GM12878 (cell line): ENCODE results near the gene PARP8. TPM values are rescaled to one million over a fixed set of nuclear protein-coding genes. Genes with fewer than 3 reads are reported as not detected.
"Not testable (repeated sequence)": the region's sequence is repeated elsewhere in the genome, so short reads cannot be mapped to it uniquely, and the experiment has no call there.

Source experiments
- ATAC-seq: fragments of 200-7000 bp; cut with Tn5 transposase; 3 replicates; pipeline ENCODE4 v1.9.1; 2020; ENCODE audit warnings: mild to moderate bottlenecking, moderate library complexity
- BruUV-seq: library from RNA; stranded (reverse); fragments of 400-500 nt; replicated peaks from 2 replicates; lab custom pipeline; 2021; lab: Mats Ljungman, UMichigan
- CTCF ChIA-PET: fragments of 300-600 bp; sonication (Branson Sonifier 250); formaldehyde crosslinking; extraction: SDS; loops from one replicate; lab custom pipeline; 2021; ENCODE audit warnings: inconsistent platforms; lab: Yijun Ruan, JAX
- POLR2A ChIA-PET: fragments of 350-600 bp; formaldehyde crosslinking; extraction: SDS; loops from one replicate; lab custom pipeline; 2021; ENCODE audit warnings: inconsistent platforms; lab: Charles Lee
- RAD21 ChIA-PET: fragments of 300-600 bp; sonication (Branson Sonifier 250); formaldehyde crosslinking; loops from one replicate; lab custom pipeline; 2023; ENCODE audit warnings: antibody characterized with exemption; ENCODE audit not compliant: unreplicated experiment; lab: Charles Lee
- SMC1A ChIA-PET: fragments of 300-600 bp; sonication (Branson Sonifier 250); formaldehyde crosslinking; loops from one replicate; lab custom pipeline; 2023; ENCODE audit not compliant: unreplicated experiment, uncharacterized antibody; lab: Charles Lee
- DNase-seq: peaks from one replicate; pipeline ENCODE4 v3.0.0-alpha.2; 2011; ENCODE audit warnings: low read depth, low spot score
- FAIRE-seq: peaks from 3 replicates; lab custom pipeline; 2011; peaks lifted over from hg19 to GRCh38; lab: Jason Lieb, UNC
- H2AFZ ChIP-seq: 2 replicates; pipeline ENCODE4 v1.6.0; 2011; ENCODE audit warnings: low read depth, low read length, control low read depth; ENCODE audit not compliant: control insufficient read depth
- H3K27ac ChIP-seq: 2 replicates; pipeline ENCODE4 v1.5.1; 2011; ENCODE audit warnings: control low read depth; ENCODE audit not compliant: control insufficient read depth, insufficient read depth
- H3K27me3 ChIP-seq, 2 experiments: replicated peaks in 1 of 2; 2 replicates each; pipeline versions ENCODE4 v1.6.0 to v1.6.1; 2011; ENCODE audit warnings: low read length in 1 of 2; ENCODE audit not compliant: control insufficient read depth in 2 of 2, insufficient read depth in 2 of 2
- H3K36me3 ChIP-seq, 2 experiments: 2 replicates each; pipeline ENCODE4 v1.5.1; 2011; ENCODE audit warnings: low read length in 1 of 2; ENCODE audit not compliant: control insufficient read depth in 2 of 2, insufficient read depth in 2 of 2
- H3K4me1 ChIP-seq: 2 replicates; pipeline ENCODE4 v1.6.1; 2011; ENCODE audit warnings: mild to moderate bottlenecking, low read length, moderate library complexity, mixed read lengths; ENCODE audit not compliant: control insufficient read depth, insufficient read depth
- H3K4me2 ChIP-seq: 2 replicates; pipeline ENCODE4 v1.6.0; 2011; ENCODE audit warnings: control low read depth; ENCODE audit not compliant: control insufficient read depth, insufficient read depth
- H3K4me3 ChIP-seq: fragments of 200-600 bp; sonication (generic); 2 replicates; pipeline ENCODE4 v1.5.1; 2016
- H3K79me2 ChIP-seq: 2 replicates; pipeline ENCODE4 v1.6.0; 2011; ENCODE audit warnings: low read length; ENCODE audit not compliant: control insufficient read depth, insufficient read depth
- H3K9ac ChIP-seq: 2 replicates; pipeline ENCODE4 v1.8.0; 2011; ENCODE audit warnings: low read length, control low read depth, mixed read lengths; ENCODE audit not compliant: control insufficient read depth, insufficient read depth
- H3K9me3 ChIP-seq: replicated peaks from 3 replicates; pipeline ENCODE4 v1.5.1; 2011; ENCODE audit warnings: mild to moderate bottlenecking, low read length; ENCODE audit not compliant: control insufficient read depth, insufficient read depth
- H4K20me1 ChIP-seq: 2 replicates; pipeline ENCODE4 v1.6.0; 2011; ENCODE audit not compliant: control insufficient read depth, insufficient read depth
- ATF3 ChIP-seq: IDR thresholded peaks from 2 replicates; pipeline ENCODE4 v1.6.1; 2011; ENCODE audit warnings: low read depth, mild to moderate bottlenecking, low read length, moderate library complexity, borderline replicate concordance; ENCODE audit errors: extremely low read depth
- CBFB ChIP-seq: IDR thresholded peaks from 2 replicates; pipeline ENCODE4 v1.6.1; 2016; ENCODE audit warnings: antibody characterized with exemption, low read depth
- IKZF1 ChIP-seq: fragments of 450-650 bp; conservative IDR thresholded peaks from 2 replicates; pipeline ENCODE4 v1.6.1; 2017; ENCODE audit warnings: antibody characterized with exemption, mild to moderate bottlenecking
- REST ChIP-seq: IDR thresholded peaks from 2 replicates; pipeline ENCODE4 v1.6.1; 2012; ENCODE audit warnings: mild to moderate bottlenecking, low read depth, low read length
- SMARCA5 ChIP-seq: fragments of 450-650 bp; IDR thresholded peaks from 2 replicates; pipeline ENCODE4 v1.6.1; 2017; ENCODE audit warnings: mild to moderate bottlenecking
- SPI1 ChIP-seq: IDR thresholded peaks from 2 replicates; pipeline ENCODE4 v1.6.1; 2011; ENCODE audit warnings: low read depth, mild to moderate bottlenecking, low read length, moderate library complexity, borderline replicate concordance; ENCODE audit not compliant: insufficient read depth
- TCF3 ChIP-seq: IDR thresholded peaks from 2 replicates; pipeline ENCODE4 v1.6.1; 2012; ENCODE audit warnings: low read depth, mild to moderate bottlenecking, low read length, borderline replicate concordance; ENCODE audit not compliant: insufficient read depth
- YY1 ChIP-seq: IDR thresholded peaks from 2 replicates; pipeline ENCODE4 v1.6.1; 2011; ENCODE audit warnings: low read depth, mild to moderate bottlenecking, low read length
- ZNF274 ChIP-seq: IDR thresholded peaks from one replicate; pipeline ENCODE4 v1.8.0; 2011; ENCODE audit not compliant: insufficient read length, insufficient read depth
- WGBS: methylation state at CpG from one replicate; pipeline ENCODE4 v1.1.6; 2016; ENCODE audit warnings: low lambda C conversion rate; ENCODE audit not compliant: insufficient replicate concordance, insufficient coverage; ENCODE audit errors: missing lambda C conversion rate; 5-methylcytosine and 5-hydroxymethylcytosine counted together
- in situ Hi-C: fragments of 300-500 bp; cut with MboI; formaldehyde crosslinking; loops from 9 replicates; pipeline ENCODE4 v1.14.3; 2018; ENCODE audit warnings: mixed read lengths
- intact Hi-C: fragments of 100-400 bp; cut with micrococcal nuclease; formaldehyde crosslinking; loops from one replicate; pipeline ENCODE4 v1.14.2; 2022; ENCODE audit not compliant: unreplicated experiment
- polyA plus RNA-seq, 11 experiments: library from polyadenylated mRNA; depleted of rRNA in 4 of 11; unstranded in 6 of 11; stranded (reverse) in 5 of 11; fragments of >200 nt; fragmentation: Nextera tagmentation in 4 of 11; fragmentation: Illumina TruSeq in 1 of 11; extraction: Ambion mirVana in 4 of 11; extraction: Trizol in 1 of 11; gene quantifications; 1 replicate in 1 of 11; 2 replicates in 10 of 11; pipeline versions ENCODE4 v1.2.1 to v1.2.3, GENCODE V29; 2011 to 2016; ENCODE audit warnings: inconsistent platforms in 2 of 11, missing spikeins in 2 of 11, low read depth in 1 of 11
- total RNA-seq, 4 experiments: library from RNA; depleted of rRNA in 3 of 4; stranded (reverse); fragments of >200 nt in 3 of 4; fragmentation: Illumina TruSeq in 1 of 4; extraction: Trizol in 1 of 4; gene quantifications; 2 replicates each; pipeline versions ENCODE4 v1.2.1 to v1.2.3, GENCODE V29; 2013 to 2021

Gene PARP8
- total and polyA plus RNA-seq, 10 of the 15 experiments (the other 5 are each of a cell fraction or from before 2014, with no cell fraction given) = 9.1 to 65.2 (median 20.6) TPM

GRCh38 chr5:50668636-50669035 is 2.2 kb downstream of the PARP8 start:
- in situ Hi-C loops (loop anchor here (10.0 kb wide), 1 partner anchor 234 kb away; no protein-coding TSS in a partner anchor), intact Hi-C loops (loop anchor here (1.0 to 5.0 kb wide), 4 partner anchors 61 to 221 kb away; no protein-coding TSS in a partner anchor)
- DNase-seq, H3K27me3 ChIP-seq, FAIRE-seq, H3K9me3 ChIP-seq, H2AFZ ChIP-seq, ATAC-seq, H3K4me1 ChIP-seq, H4K20me1 ChIP-seq, H3K36me3 ChIP-seq: not testable (repeated sequence)
- BruUV-seq = TSS peak; percentile 55
- CTCF ChIA-PET = interaction anchor here (1.0 to 1.6 kb wide), 3 partner anchors 14 to 84 kb away, joined by 3 to 7 read pairs (median 3); no protein-coding TSS in a partner anchor
- peak overlapping the region; percentile 94 for H3K4me2 ChIP-seq
- H3K79me2 ChIP-seq = peaks cover 60% of the 10 kb centered on the region
- WGBS = 0% methylated on average over 1 of the region's 1 CpG
- POLR2A ChIA-PET = interaction anchor here (0.8 to 1.5 kb wide), 3 partner anchors 22 to 73 kb away, joined by 3 to 5 read pairs (median 3); no protein-coding TSS in a partner anchor
- peak overlapping the region; percentile 91 for H3K27ac ChIP-seq
- H3K9ac ChIP-seq = peak overlapping the region; percentile 79
- RAD21 ChIA-PET = interaction anchor here (0.9 to 1.5 kb wide), 4 partner anchors 25 to 76 kb away, joined by 3 to 5 read pairs (median 3); no protein-coding TSS in a partner anchor
- peak overlapping the region; percentile 81 for H3K4me3 ChIP-seq
- SMC1A ChIA-PET = interaction anchor here (0.6 to 3.3 kb wide), 6 partner anchors 13 to 227 kb away, joined by 3 to 11 read pairs (median 7); no protein-coding TSS in a partner anchor

- H3K9ac ChIP-seq = no peak overlapping the region
- no peaks in the 10 kb centered on the region; the same call in 2 of the 3 replicates for H3K9me3 ChIP-seq
- BruUV-seq = no TSS peak
- H3K4me3 ChIP-seq = peak overlapping the region; percentile 26; the same call in 1 of the 2 replicates
- peak overlapping the region; percentile 55; the same call in 1 of the 2 replicates for H3K27ac ChIP-seq
- SMC1A ChIA-PET = interaction anchor here (0.7 to 1.8 kb wide), 6 partner anchors 12 to 73 kb away, joined by 3 to 6 read pairs (median 4); no protein-coding TSS in a partner anchor
- intact Hi-C loops = no loop called here
- POLR2A ChIA-PET = no interaction called here
- ATAC-seq = no peak
- no peak overlapping the region for H2AFZ ChIP-seq
- CTCF ChIA-PET = interaction anchor here (0.9 to 2.0 kb wide), 3 partner anchors 60 to 78 kb away, joined by 3 to 5 read pairs (median 3); no protein-coding TSS in a partner anchor
- H3K4me1 ChIP-seq = peaks cover 3% of the 10 kb centered on the region; the same call in 1 of the 2 replicates
- RAD21 ChIA-PET = interaction anchor here (1.0 to 2.2 kb wide), 2 partner anchors 13 to 73 kb away, joined by 3 to 8 read pairs; no protein-coding TSS in a partner anchor
- no peaks in the 10 kb centered on the region for H4K20me1 ChIP-seq
- peaks cover 74% of the 10 kb centered on the region for H3K79me2 ChIP-seq
- in situ Hi-C loops = no loop called here
- no peaks in the 10 kb centered on the region; a peak in 2 of 4 replicates for H3K36me3 ChIP-seq
- no peaks in the 10 kb centered on the region for H3K27me3 ChIP-seq
- no peak for DNase-seq
- peak overlapping the region; percentile 73; the same call in 1 of the 2 replicates for H3K4me2 ChIP-seq
- FAIRE-seq = no peak
- WGBS = 93% methylated on average over 2 of the region's 2 CpGs
- no peak for TF ChIP-seq ATF3
- no peak for TF ChIP-seq ZNF274
- peak; percentile 65; the same call in 1 of the 2 replicates for TF ChIP-seq SPI1
- no peak for TF ChIP-seq CBFB
- no peak for TF ChIP-seq REST
- no peak for TF ChIP-seq TCF3
- TF ChIP-seq IKZF1 = no peak
- no peak for TF ChIP-seq SMARCA5
- no peak for TF ChIP-seq YY1
Measured at GRCh38 chr5:50672663-50673062, 6.2 kb downstream of the PARP8 start.
